CD4-positive, alpha-beta T cell (primary cell): ENCODE results near the gene HORMAD2. TPM values are rescaled to one million over a fixed set of nuclear protein-coding genes. Genes with fewer than 3 reads are reported as not detected.

ENCODE experiments used
- ATAC-seq: fragments of 200-7000 bp; cut with Tn5 transposase; one replicate; pipeline ENCODE4 v1.10.0; 2022; ENCODE audit warnings: mild to moderate bottlenecking; ENCODE audit not compliant: poor library complexity
- CTCF ChIA-PET: fragments of 350-600 bp; sonication (Branson Sonifier 250); formaldehyde crosslinking; loops from one replicate; lab custom pipeline; 2021; ENCODE audit warnings: antibody characterized with exemption, inconsistent platforms; lab: Charles Lee
- POLR2A ChIA-PET: fragments of 350-600 bp; sonication (Branson Sonifier 250); formaldehyde crosslinking; loops from one replicate; lab custom pipeline; 2021; ENCODE audit warnings: antibody characterized with exemption, inconsistent platforms; lab: Charles Lee
- DNase-seq, 14 experiments: peaks; one replicate each; pipeline ENCODE4 v3.0.0-alpha.2; 2013 to 2020; ENCODE audit warnings: mixed read lengths in 2 of 14
- H3K27ac ChIP-seq, 2 donors: one replicate each; pipeline versions ENCODE4 v1.5.1 to v1.7.0; 2013; ENCODE audit warnings: low read length in 2 of 2, low read depth in 1 of 2, mild to moderate bottlenecking in 1 of 2
- H3K27me3 ChIP-seq, 2 experiments: 1 replicate in 1 of 2; 2 replicates in 1 of 2; pipeline versions ENCODE4 v1.6.1 to v1.7.0; 2013; ENCODE audit warnings: low read length in 2 of 2, control low read depth in 1 of 2, mild to moderate bottlenecking in 1 of 2, moderate library complexity in 1 of 2; ENCODE audit not compliant: insufficient read depth in 2 of 2, control insufficient read depth in 1 of 2
- H3K36me3 ChIP-seq: one replicate; pipeline ENCODE4 v1.6.1; 2013; ENCODE audit warnings: low read length, control low read depth; ENCODE audit not compliant: insufficient read depth
- H3K4me1 ChIP-seq: one replicate; pipeline ENCODE4 v1.6.1; 2013; ENCODE audit warnings: low read length, control low read depth; ENCODE audit not compliant: insufficient read depth
- H3K4me3 ChIP-seq: one replicate; pipeline ENCODE4 v1.5.1; 2013; ENCODE audit warnings: mild to moderate bottlenecking, low read length, moderate library complexity
- H3K9me3 ChIP-seq, 2 experiments: 1 replicate in 1 of 2; 2 replicates in 1 of 2; pipeline versions ENCODE4 v1.6.1 to v1.7.0; 2013; ENCODE audit warnings: low read length in 2 of 2, mild to moderate bottlenecking in 2 of 2, control low read depth in 1 of 2, moderate library complexity in 1 of 2; ENCODE audit not compliant: control insufficient read depth in 1 of 2, insufficient read depth in 1 of 2
- H3K27ac Mint-ChIP-seq: one replicate; pipeline ENCODE4 v1.8.0; 2020; ENCODE audit warnings: mixed read lengths
- H3K27me3 Mint-ChIP-seq: one replicate; pipeline ENCODE4 v1.8.0; 2021; ENCODE audit warnings: mixed read lengths
- H3K36me3 Mint-ChIP-seq: one replicate; pipeline ENCODE4 v1.8.0; 2021; ENCODE audit warnings: low read depth, mixed read lengths
- H3K4me1 Mint-ChIP-seq: one replicate; pipeline ENCODE4 v1.8.0; 2021; ENCODE audit warnings: low read depth, mixed read lengths
- H3K4me3 Mint-ChIP-seq: one replicate; pipeline ENCODE4 v1.8.0; 2020; ENCODE audit warnings: mild to moderate bottlenecking, mixed read lengths
- H3K9me3 Mint-ChIP-seq: one replicate; pipeline ENCODE4 v1.8.0; 2020; ENCODE audit warnings: mixed read lengths
- CTCF ChIP-seq: fragments of 200-600 bp; IDR thresholded peaks from one replicate; pipeline ENCODE4 v1.8.0; 2022; ENCODE audit warnings: antibody characterized with exemption, mild to moderate bottlenecking
- intact Hi-C, 2 experiments: fragments of 100-400 bp; cut with DNase I in 1 of 2; cut with micrococcal nuclease in 1 of 2; formaldehyde crosslinking; loops; one replicate each; pipeline versions ENCODE4 v1.15.1 to v1.9.0; 2023 to 2025; cut with DNase I, micrococcal nuclease
- total RNA-seq, 174 experiments: library from RNA in 2 of 174; stranded (reverse) in 2 of 174; gene quantifications; one replicate each; pipeline ENCODE4 v1.2.3 and lab custom pipeline; 2021 to 2026

The HORMAD2 gene
- total RNA-seq, 2 experiments from 2014 or later, result not detected

- no peaks in the 10 kb centered on the region for H3K27me3 Mint-ChIP-seq
- Histone ChIP-seq H3K4me3 (no peak overlapping the region), H3K27me3 (no peaks in the 10 kb centered on the region), H3K4me1 (no peaks in the 10 kb centered on the region), H3K36me3 (no peaks in the 10 kb centered on the region), H3K27ac (no peak overlapping the region), H3K9me3 (no peaks in the 10 kb centered on the region)
- H3K9me3 Mint-ChIP-seq, result no peaks in the 10 kb centered on the region
- ATAC-seq (no peak), DNase-seq (no peak)
- CTCF ChIA-PET, result no interaction called here
- H3K4me1 Mint-ChIP-seq, result no peaks in the 10 kb centered on the region
- no peaks in the 10 kb centered on the region for H3K36me3 Mint-ChIP-seq
- H3K27ac Mint-ChIP-seq, result no peak overlapping the region
- TF ChIP-seq CTCF, result no peak
- no peak overlapping the region for H3K4me3 Mint-ChIP-seq
- POLR2A ChIA-PET, result no interaction called here
- intact Hi-C loops, result no loop called here
These were observed 37.0 kb downstream of the HORMAD2 start for GRCh38 chr22:30117256-30117655.

GRCh38 chr22:30118291-30118690 lies 38.0 kb downstream of the HORMAD2 start:
- ChIA-PET POLR2A (no interaction called here), CTCF (no interaction called here)
- no peak overlapping the region for H3K4me3 Mint-ChIP-seq
- H3K27ac Mint-ChIP-seq, result no peak overlapping the region
- no peaks in the 10 kb centered on the region for H3K4me1 ChIP-seq
- H3K36me3 Mint-ChIP-seq, result no peaks in the 10 kb centered on the region
- ATAC-seq (no peak), DNase-seq (no peak)
- H3K4me1 Mint-ChIP-seq, result no peaks in the 10 kb centered on the region
- intact Hi-C loops, result no loop called here
- no peak overlapping the region for H3K4me3 ChIP-seq
- H3K27ac ChIP-seq, result no peak overlapping the region
- H3K9me3 ChIP-seq, result no peaks in the 10 kb centered on the region
- no peaks in the 10 kb centered on the region for H3K27me3 ChIP-seq
- H3K9me3 Mint-ChIP-seq, result no peaks in the 10 kb centered on the region
- H3K36me3 ChIP-seq, result no peaks in the 10 kb centered on the region
- H3K27me3 Mint-ChIP-seq, result no peaks in the 10 kb centered on the region
- no peak for TF ChIP-seq CTCF

- H3K27me3 ChIP-seq, result no peaks in the 10 kb centered on the region
- no peaks in the 10 kb centered on the region for H3K36me3 ChIP-seq
- Mint-ChIP-seq H3K4me1 (no peaks in the 10 kb centered on the region), H3K9me3 (no peaks in the 10 kb centered on the region), H3K36me3 (no peaks in the 10 kb centered on the region), H3K27ac (no peak overlapping the region), H3K27me3 (no peaks in the 10 kb centered on the region), H3K4me3 (no peak overlapping the region)
- no peaks in the 10 kb centered on the region for H3K9me3 ChIP-seq
- no peak for ATAC-seq
- CTCF ChIA-PET, result no interaction called here
- H3K27ac ChIP-seq, result no peak overlapping the region
- H3K4me1 ChIP-seq, result no peaks in the 10 kb centered on the region
- POLR2A ChIA-PET, result interaction anchor here (1.0 kb wide), 1 partner anchor 23 kb away, joined by 3 read pairs; no protein-coding TSS in a partner anchor
- no peak for TF ChIP-seq CTCF
- no peak for DNase-seq
- intact Hi-C loops, result no loop called here
- H3K4me3 ChIP-seq, result no peak overlapping the region
These were observed 41.7 kb downstream of the HORMAD2 start for GRCh38 chr22:30121960-30122359.
